T-helper 2 cell (primary cell): ENCODE data around the gene SLC25A53.
A peak's percentile ranks its signal among the peaks of the same experiment; 100 is the strongest.

Source experiments
- DNase-seq, 5 experiments: peaks; one replicate each; pipeline versions ENCODE4 v3.0.0 to v3.0.0-alpha.2; 2012 to 2022
- total RNA-seq, 2 donors: gene quantifications; one replicate each; lab custom pipeline; 2026; lab: John Stamatoyannopoulos, UW

SLC25A53 gene
- 3.1 to 7.3 reads per million in 2 donors for total RNA-seq

GRCh38 chrX:104156630-104157529 lies at the start of gene SLC25A53:
TSS of gene SLC25A53 (minus strand) at chrX:104157009. CDS start at chrX:104105257, 51,752 bp downstream.
- DNase-seq = peak; percentile 44 to 91 (median 66)

GRCh38 chrX:104205548-104205947 lies 48.7 kb upstream of the SLC25A53 start:
- DNase-seq = no peak

GRCh38 chrX:104195489-104196084 lies 38.8 kb upstream of the SLC25A53 start:
- peak in 1 of 5 experiments; percentile 18 for DNase-seq

- no peak for DNase-seq
These were observed 38.2 kb upstream of the SLC25A53 start for GRCh38 chrX:104195013-104195412.

GRCh38 chrX:104193485-104193884 lies 36.7 kb upstream of the SLC25A53 start:
- no peak for DNase-seq

- no peak for DNase-seq
These were observed 33.0 kb upstream of the SLC25A53 start for GRCh38 chrX:104189837-104190236.

GRCh38 chrX:104187931-104188330 lies 31.1 kb upstream of the SLC25A53 start:
- DNase-seq = no peak

- DNase-seq = peak in 1 of 5 experiments; percentile 65
These were observed 26.9 kb upstream of the SLC25A53 start for GRCh38 chrX:104183685-104184084.

- no peak for DNase-seq
These were observed 17.0 kb upstream of the SLC25A53 start for GRCh38 chrX:104173841-104174240.

- no peak for DNase-seq
These were observed 16.0 kb upstream of the SLC25A53 start for GRCh38 chrX:104172788-104173187.

GRCh38 chrX:104172121-104172520 lies 15.3 kb upstream of the SLC25A53 start:
- no peak for DNase-seq

- no peak for DNase-seq
These were observed 11.3 kb upstream of the SLC25A53 start for GRCh38 chrX:104168127-104168526.

GRCh38 chrX:104166735-104167436 lies 10.1 kb upstream of the SLC25A53 start:
- DNase-seq = no peak

GRCh38 chrX:104165894-104166734 lies 9.3 kb upstream of the SLC25A53 start, which contains the start of gene FAM199X:
TSS of gene FAM199X (plus strand) at chrX:104166453. CDS start at chrX:104166786, 333 bp downstream.
- DNase-seq = peak; percentile 66 to 90 (median 78)

GRCh38 chrX:104151037-104151436 lies 5.8 kb downstream of the SLC25A53 start:
- no peak for DNase-seq

- no peak for DNase-seq
These were observed 15.6 kb downstream of the SLC25A53 start for GRCh38 chrX:104141087-104141760.

- peak in 1 of 5 experiments; percentile 34 for DNase-seq
These were observed 19.3 kb downstream of the SLC25A53 start for GRCh38 chrX:104137496-104137895.

GRCh38 chrX:104136241-104137019 lies 20.4 kb downstream of the SLC25A53 start:
- DNase-seq = peak in 3 of 5 experiments; percentile 38 to 56 (median 44)

GRCh38 chrX:104135677-104136076 lies 21.1 kb downstream of the SLC25A53 start:
- no peak for DNase-seq

- no peak for DNase-seq
These were observed 22.1 kb downstream of the SLC25A53 start for GRCh38 chrX:104134583-104135261.
